ENCODE data around the gene IGSF21. TPM values are rescaled to one million over a fixed set of nuclear protein-coding genes. Genes with fewer than 3 reads are reported as not detected.

IGSF21 gene
- total RNA-seq, 1 experiment from 2014 or later = 30.5 TPM

DNA sequence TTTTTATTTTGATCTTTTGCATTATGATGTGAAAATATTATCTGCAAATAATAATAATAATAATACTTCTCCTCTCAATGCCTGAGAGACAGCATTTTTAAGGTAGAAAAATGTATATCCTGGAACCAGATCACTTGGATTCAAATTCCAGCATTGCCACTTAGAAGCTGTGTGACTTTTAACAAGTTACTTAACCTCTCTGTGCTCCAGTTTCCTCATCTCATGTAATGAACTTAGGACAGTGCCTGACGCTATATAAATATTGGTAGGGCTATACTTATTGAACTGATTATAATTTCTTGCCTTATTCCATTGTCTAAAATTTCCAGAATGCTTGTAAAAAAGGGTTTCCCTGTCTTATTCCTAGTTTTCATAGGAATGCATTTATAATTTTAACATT, 137.2 kb downstream of the IGSF21 start:
- Mint-ChIP-seq H3K4me1 (peaks cover 16% of the 10 kb centered on the region), H3K9me3 (no peaks in the 10 kb centered on the region), H3K4me3 (no peak overlapping the region), H3K27me3 (ENCODE audit: low read depth) (no peaks in the 10 kb centered on the region), H3K27ac (no peak overlapping the region), H3K36me3 (no peaks in the 10 kb centered on the region)
- CTCF ChIA-PET = interaction anchor here (1.8 to 4.8 kb wide), 4 partner anchors 8 to 331 kb away, joined by 6 to 87 read pairs (median 8); no protein-coding TSS in a partner anchor
- no peak for ATAC-seq
- no peak for DNase-seq (ENCODE audit: low spot score)
- POLR2A ChIA-PET = no interaction called here
- no peak for TF ChIP-seq NR3C1 (CRISPR knock-in tag; conservative IDR thresholded peaks at IDR 0.05; ENCODE audit: low read depth)
- TF ChIP-seq CBFB (CRISPR knock-in tag; IDR thresholded peaks at IDR 0.05; ENCODE audit: low read depth) = no peak
- TF ChIP-seq, protein P1, sequence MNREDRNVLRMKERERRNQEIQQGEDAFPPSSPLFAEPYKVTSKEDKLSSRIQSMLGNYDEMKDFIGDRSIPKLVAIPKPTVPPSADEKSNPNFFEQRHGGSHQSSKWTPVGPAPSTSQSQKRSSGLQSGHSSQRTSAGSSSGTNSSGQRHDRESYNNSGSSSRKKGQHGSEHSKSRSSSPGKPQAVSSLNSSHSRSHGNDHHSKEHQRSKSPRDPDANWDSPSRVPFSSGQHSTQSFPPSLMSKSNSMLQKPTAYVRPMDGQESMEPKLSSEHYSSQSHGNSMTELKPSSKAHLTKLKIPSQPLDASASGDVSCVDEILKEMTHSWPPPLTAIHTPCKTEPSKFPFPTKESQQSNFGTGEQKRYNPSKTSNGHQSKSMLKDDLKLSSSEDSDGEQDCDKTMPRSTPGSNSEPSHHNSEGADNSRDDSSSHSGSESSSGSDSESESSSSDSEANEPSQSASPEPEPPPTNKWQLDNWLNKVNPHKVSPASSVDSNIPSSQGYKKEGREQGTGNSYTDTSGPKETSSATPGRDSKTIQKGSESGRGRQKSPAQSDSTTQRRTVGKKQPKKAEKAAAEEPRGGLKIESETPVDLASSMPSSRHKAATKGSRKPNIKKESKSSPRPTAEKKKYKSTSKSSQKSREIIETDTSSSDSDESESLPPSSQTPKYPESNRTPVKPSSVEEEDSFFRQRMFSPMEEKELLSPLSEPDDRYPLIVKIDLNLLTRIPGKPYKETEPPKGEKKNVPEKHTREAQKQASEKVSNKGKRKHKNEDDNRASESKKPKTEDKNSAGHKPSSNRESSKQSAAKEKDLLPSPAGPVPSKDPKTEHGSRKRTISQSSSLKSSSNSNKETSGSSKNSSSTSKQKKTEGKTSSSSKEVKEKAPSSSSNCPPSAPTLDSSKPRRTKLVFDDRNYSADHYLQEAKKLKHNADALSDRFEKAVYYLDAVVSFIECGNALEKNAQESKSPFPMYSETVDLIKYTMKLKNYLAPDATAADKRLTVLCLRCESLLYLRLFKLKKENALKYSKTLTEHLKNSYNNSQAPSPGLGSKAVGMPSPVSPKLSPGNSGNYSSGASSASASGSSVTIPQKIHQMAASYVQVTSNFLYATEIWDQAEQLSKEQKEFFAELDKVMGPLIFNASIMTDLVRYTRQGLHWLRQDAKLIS (CRISPR knock-in tag; IDR thresholded peaks at IDR 0.05; ENCODE audit: borderline replicate concordance) = no peak
- no peak for TF ChIP-seq NR2C2 (CRISPR knock-in tag; IDR thresholded peaks at IDR 0.05)
- TF ChIP-seq, protein P2, sequence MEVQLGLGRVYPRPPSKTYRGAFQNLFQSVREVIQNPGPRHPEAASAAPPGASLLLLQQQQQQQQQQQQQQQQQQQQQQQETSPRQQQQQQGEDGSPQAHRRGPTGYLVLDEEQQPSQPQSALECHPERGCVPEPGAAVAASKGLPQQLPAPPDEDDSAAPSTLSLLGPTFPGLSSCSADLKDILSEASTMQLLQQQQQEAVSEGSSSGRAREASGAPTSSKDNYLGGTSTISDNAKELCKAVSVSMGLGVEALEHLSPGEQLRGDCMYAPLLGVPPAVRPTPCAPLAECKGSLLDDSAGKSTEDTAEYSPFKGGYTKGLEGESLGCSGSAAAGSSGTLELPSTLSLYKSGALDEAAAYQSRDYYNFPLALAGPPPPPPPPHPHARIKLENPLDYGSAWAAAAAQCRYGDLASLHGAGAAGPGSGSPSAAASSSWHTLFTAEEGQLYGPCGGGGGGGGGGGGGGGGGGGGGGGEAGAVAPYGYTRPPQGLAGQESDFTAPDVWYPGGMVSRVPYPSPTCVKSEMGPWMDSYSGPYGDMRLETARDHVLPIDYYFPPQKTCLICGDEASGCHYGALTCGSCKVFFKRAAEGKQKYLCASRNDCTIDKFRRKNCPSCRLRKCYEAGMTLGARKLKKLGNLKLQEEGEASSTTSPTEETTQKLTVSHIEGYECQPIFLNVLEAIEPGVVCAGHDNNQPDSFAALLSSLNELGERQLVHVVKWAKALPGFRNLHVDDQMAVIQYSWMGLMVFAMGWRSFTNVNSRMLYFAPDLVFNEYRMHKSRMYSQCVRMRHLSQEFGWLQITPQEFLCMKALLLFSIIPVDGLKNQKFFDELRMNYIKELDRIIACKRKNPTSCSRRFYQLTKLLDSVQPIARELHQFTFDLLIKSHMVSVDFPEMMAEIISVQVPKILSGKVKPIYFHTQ (CRISPR knock-in tag; IDR thresholded peaks at IDR 0.05) = no peak
- no peak for TF ChIP-seq TCF7 (CRISPR knock-in tag; IDR thresholded peaks at IDR 0.05; ENCODE audit: low read depth)
- TF ChIP-seq ZNF317 (CRISPR knock-in tag; IDR thresholded peaks at IDR 0.05; ENCODE audit: borderline replicate concordance, low read depth) = no peak
- TF ChIP-seq CREM (CRISPR knock-in tag; IDR thresholded peaks at IDR 0.05) = no peak
- no peak for TF ChIP-seq ELF4 (CRISPR knock-in tag; IDR thresholded peaks at IDR 0.05; ENCODE audit: low read depth)
- no peak for TF ChIP-seq STAT6 (CRISPR knock-in tag; conservative IDR thresholded peaks at IDR 0.05; ENCODE audit: low read depth)
- TF ChIP-seq ZBTB21 (CRISPR knock-in tag; IDR thresholded peaks at IDR 0.05; ENCODE audit: borderline replicate concordance) = no peak
- TF ChIP-seq ZNF423 (CRISPR knock-in tag; IDR thresholded peaks at IDR 0.05) = no peak
- no peak for TF ChIP-seq ATF2 (CRISPR knock-in tag; IDR thresholded peaks at IDR 0.05; ENCODE audit: borderline replicate concordance, low read depth)
- TF ChIP-seq TEAD4 (CRISPR knock-in tag; IDR thresholded peaks at IDR 0.05) = no peak
- TF ChIP-seq ZNF232 (CRISPR knock-in tag; IDR thresholded peaks at IDR 0.05) = no peak

All from WTC11 (cell line).